Right kidney (tissue), 1 donor: ENCODE measurements around the gene TTC22.
A peak's percentile ranks its signal among the peaks of the same experiment; 100 is the strongest.

Experiments
- DNase-seq: peaks from one replicate; pipeline ENCODE4 v3.0.0-alpha.2; 2016

TTC22 gene

DNA sequence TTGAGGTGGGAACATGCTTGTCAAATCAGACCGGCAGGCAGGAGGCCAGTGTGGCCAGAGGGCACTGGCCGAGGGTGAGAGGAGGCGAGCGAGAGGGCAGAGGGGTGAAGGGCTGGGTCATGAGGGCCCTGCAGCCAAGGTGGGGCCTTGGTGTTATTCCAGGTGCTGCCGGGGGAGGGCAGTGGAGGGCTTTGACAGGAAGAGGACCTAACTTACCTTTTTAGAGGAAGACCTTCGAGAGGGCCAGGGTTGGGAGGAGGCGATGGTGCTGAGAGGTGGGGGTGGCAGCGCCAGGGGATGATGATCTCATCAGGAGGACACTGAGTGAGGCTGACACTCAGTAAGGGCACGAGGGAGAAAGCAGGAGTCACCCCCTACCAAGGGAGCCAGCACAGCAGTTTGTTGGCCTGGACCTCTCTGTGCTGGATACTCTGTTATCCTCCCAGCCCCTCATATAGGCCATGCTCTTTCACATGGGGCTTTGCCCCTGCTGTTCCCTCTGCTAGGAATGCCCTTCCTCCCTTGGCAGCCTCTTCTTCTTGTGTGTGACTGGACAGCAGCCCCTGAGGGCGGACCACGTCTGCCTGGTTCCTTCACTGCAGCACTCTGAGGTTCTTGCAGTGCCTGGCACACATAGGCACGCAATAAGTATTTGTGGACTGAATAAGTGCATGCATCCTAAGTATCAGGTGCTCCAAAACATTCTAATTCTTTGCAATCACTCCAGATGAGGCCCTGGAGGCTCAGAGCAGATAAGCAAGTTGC lies 7.5 kb upstream of the TTC22 start:
- DNase-seq: no peak

DNA sequence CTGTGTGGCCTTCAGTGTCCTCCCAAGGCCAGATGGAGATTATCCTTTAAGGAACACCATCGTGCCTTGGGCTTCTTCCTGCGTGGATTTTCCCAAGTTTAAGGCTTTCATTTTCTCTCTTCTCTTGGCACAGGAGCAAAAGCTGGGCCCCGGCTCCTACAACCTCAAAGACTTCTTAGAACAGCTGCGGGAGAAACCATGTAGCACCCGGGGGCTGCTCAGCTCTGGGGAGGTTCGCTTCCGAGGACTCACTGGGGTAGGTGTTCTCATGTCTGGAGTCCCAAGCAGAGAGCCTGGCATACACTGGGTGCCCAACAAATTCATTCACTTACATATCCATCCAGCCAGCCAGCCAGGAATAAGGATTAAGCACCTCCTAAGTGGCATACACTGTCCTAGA lies 6.6 kb upstream of the TTC22 start:
- DNase-seq: no peak

DNA sequence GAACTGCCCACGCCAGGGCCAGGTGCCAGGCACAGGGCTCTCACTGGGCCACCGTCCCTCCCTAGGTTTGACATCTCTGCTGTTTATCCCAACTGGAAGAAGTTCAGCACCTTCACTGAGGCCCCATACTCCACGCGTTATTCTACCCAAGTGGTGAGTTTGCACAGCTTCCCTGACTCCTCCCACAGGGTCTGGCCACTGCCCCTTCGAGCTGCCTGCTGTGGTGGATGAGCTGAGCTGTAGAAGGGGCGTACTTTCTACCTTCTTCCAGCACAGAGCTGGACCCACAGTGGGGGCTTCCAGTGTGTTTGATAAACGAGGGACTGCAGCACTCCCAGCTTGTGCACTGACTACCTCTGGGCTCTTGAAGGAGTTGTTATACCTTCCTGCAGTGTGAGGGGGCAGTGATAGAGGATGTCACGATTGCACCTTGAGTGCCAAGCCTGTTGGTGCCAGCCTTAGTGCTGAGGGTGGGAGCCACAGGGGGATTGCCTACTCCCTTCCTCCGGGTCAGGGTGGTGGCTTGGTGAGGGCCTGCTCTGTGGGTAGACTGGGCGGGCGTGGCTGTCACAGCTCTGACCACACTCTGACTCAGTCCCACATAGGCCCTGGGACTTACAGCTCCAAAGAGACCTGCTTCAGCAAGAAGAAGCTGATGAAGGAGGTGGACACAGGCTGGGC lies 5.9 kb upstream of the TTC22 start:
- no peak for DNase-seq

DNA sequence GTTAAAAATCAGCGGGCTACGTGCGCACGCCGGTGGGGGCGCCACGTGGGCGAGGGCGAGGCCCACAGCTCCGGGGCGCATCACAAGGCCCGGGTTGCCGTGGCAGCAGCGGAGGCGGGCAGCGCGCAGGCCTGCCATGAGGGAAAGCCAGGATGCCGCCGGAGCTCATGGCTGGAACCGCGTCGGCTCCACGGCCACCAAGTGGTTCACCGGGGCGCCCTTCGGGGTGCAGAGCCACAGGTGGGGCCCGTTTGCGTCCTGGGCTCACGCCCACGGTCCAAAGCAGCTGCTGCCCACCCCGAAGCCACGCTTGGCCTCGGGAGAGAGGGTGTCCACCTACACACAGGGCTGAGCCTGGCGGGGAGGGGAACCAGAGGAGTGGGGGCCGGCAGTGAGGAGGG lies 4.9 kb upstream of the TTC22 start:
- no peak for DNase-seq

DNA sequence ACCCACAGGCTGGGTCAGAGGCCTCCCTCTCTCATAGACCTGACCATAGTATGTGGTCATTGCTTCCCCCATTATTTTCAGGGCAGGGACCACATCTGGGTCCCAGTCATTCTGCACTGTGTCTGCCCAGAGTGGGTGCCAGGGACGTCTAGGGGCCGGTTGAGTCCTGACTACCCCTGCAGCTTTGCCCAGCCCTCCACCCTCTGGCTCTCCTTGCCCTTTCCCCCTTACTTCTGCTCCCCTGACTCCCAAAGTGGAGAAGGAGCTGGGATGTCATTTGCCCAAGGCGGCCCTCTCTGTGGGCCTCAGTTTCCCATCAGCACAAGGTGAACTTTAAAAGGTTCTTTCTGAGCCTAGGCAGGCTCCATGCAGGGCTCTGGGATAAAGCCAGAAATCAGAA lies 4.3 kb upstream of the TTC22 start:
- DNase-seq: no peak

DNA sequence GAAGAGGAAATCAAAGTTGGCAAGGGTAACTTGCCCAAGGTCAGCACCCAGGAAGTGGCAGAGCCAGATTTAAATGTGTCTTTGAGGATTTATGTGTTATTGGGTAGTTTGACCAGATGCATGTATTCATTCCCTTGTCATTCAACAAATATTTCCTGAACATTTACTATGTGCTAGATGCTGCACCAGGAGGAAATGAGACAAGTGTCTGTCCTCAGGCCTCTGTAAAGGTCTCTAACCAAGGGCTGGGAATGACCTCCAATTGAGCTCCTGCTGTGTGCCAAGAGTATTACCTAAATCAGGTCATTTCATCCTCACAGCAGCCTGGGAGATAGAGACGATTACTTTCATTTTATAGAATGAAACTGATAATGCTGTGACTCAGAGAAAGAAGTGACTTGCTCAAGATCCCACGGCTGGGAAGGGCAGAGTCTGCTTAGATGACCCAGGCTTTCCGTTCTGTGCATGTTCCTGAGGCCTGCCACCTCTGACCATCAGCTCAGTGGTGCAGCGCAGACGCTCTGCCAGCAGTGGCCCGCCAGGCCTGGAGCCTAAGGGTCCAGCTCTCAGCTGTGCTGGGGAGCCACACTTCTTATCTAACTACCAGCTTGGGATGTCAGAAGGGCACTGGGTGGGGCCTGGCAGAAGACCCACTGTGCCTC lies 3.5 kb upstream of the TTC22 start:
- no peak for DNase-seq

DNA sequence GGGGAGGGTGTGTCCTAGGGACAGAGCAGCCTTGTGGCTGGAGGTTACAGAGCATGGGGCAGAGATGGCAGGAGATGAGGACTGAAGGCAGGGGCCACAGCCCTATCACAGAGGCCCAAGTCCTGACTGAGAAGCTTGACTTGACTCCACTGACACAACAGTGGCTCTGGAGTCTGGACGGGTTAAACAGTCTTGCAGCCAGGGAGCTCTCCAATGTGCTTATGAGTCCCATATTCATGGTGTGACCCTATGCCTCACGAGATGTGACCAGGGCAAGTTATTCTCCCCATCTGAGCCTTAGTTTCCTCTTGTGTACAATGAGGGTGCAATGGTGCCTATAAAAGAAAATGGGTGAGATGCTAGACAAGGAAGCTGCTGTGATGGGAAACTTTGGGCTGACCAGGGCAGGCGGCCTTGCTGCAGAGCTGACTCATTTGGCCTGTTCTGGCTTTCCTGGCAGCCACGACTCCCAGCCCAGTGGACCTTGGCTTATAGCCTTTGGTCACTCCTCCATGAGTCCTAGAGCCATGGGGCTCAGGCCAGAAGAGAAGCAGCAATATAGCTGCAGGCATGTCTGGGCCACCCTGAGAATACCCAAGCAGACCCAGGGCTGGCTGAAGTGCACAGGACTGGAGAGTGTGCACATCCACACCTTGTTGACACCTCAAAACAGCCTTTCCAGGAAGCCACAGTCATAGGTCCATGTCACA lies 2.8 kb upstream of the TTC22 start:
- no peak for DNase-seq

DNA sequence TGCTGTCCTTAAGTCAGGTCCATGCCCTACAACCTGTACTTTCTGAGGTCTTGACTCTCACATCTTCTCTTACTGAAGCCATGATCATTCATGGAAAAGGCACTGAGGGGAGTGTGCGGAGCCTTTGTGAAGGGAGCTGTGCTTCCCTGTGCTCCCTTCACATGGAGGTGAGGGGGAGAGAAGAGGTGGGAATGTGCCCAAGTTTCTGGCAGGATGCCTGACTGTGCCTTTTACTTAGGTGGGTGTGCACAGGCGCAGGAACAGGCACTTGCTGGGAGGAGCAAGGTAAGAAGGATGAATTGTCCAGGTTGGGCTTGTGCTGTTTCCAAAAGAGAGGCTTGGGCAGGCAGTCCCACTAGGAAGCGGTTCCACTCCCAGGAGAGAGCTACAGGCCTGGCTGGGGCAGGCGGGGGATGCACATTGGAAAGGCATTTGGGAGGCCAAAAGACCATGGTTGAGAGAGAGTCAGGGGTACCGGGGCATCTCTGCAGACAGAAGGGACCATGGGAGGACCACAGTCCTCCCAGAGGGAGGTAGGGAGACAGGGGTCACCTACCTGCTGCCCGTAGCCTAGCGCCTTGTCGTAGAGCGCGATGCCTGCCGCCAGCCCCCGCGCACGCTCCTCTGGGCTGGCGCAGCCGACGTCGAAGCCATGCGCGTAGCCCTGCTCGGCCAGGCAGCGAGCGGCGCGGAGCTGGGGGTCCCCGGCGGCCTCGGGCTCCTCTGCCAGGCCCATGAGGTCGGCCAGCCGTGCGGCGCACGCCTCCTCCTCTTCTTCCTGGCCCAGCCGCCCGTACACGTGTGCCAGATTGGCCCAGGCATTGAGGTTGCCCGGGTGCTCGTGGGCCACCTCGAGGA lies 853 bp downstream of the TTC22 start:
- no peak for DNase-seq

DNA sequence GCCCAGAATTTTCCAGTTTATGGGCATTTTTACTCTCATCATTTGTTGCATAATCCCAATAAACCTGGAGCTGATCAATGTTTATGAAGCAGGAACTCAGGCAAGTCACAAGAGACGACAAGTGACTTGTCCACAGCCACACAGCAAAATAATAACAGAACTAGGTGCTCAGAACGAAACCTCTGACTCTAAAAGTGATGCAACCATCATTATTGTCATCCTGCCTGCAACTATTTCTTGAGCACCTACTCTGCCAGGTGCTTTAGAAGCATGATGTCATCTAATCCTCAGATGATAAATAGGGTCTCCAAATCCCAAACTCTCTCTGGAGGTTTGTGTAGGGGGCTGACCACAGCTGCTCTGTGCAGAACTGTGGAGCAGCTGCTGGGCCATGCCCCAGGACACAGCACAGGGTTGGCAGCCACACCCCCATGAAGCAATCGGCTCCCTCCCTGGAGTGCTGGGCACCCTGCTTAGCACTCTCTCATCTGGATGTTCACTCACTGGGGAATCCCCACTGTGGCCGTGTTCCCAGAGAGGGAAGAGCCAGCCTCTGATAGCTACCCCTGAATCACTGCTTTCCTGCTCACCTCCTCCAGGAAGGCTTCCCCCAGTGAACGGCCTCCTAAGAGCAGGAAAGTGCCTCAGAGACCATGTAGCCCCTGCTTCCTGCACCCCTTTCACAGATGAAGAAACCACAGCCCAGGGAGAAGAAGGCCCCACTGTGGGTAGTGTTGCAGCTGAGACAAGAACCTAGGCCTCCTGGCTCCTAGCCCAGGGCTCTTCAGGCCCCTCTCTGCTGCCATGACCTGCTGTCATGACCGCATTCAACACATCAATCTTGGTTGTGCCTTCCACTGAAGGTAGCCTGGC lies 2.1 kb downstream of the TTC22 start:
- no peak for DNase-seq

DNA sequence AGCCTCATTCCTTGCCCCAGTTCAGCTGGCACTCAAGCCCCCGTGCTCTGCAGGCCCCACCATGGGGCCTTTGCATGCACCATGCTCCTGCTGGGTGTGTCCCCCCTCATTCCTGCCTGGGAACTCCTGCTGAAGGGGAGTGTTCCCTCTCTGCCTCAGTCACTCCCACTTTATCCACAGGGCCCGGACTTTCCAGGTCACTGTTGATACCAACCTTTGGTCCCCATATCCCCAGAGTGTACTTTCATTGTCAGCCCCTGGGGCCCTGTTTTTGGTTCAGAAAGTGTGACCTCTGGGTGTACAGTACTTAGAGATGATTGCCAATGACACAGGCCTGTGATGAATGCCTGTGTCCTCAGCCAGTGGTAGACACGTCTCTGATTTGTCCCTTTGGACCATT lies 2.9 kb downstream of the TTC22 start:
- DNase-seq: no peak

DNA sequence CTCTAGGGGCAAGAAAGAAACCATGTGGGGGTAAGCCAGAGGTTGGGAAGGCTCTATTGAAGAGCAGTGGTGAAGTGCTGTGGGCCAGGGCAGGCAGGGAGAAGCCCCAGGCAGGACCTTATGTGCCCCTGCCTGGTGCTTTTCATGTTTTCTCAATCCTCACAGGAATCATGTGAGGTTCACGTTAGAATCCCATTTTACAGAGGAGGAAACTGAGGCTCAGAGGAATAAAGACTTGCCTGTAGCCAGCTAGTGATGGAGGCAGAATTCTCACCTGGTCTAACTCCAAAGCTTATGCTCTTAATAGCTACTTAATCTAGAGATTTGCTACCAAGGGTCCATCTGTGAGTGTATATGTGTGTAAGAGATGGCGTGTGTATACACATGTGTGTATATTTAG lies 4.2 kb downstream of the TTC22 start:
- DNase-seq: no peak

DNA sequence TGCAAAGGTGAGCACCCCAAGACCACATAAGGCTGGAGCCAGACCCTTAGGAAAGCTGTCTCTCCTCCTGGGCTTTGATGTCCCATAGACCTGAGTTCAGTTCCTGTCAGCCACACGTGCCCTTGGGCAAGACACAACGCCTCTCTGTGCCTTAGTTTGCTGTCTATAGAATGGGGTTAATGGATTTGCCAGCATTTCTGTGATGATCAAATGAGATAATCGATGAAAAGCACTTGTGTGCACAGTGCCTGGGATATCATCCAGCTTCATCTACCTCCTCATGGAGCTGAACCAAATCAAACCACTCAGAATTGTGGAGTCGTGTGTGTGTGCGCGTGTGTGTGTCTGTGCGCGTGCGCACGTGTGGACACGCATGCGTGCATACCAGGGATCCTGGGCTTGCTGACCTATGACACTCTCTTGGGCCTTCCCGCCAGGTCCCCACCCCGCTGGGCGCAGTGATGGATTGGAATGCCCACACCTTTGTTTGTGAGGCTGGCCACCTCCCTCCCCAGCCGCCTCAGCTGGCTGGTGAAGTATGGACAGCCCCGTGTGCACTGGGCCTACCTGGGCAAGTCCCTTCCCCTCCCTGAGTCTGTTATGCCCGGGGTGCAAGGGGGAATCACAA lies 5.2 kb downstream of the TTC22 start:
- DNase-seq: no peak

DNA sequence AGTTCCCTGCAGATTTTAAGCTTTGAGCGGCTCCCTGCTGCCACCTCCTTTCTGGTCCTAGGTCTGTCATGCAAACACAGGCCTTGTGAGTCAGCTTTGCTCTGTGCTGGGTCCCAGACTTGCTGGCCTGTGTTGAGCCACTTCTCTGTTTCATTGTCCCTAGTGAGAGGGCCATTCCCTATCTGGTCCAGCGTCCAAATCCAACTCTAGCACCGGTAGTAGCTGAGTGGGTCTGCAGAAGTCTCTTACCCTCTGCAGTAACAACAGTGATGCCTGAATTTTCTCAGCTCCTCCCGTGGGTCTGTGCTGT lies 5.8 kb downstream of the TTC22 start:
- no peak for DNase-seq

DNA sequence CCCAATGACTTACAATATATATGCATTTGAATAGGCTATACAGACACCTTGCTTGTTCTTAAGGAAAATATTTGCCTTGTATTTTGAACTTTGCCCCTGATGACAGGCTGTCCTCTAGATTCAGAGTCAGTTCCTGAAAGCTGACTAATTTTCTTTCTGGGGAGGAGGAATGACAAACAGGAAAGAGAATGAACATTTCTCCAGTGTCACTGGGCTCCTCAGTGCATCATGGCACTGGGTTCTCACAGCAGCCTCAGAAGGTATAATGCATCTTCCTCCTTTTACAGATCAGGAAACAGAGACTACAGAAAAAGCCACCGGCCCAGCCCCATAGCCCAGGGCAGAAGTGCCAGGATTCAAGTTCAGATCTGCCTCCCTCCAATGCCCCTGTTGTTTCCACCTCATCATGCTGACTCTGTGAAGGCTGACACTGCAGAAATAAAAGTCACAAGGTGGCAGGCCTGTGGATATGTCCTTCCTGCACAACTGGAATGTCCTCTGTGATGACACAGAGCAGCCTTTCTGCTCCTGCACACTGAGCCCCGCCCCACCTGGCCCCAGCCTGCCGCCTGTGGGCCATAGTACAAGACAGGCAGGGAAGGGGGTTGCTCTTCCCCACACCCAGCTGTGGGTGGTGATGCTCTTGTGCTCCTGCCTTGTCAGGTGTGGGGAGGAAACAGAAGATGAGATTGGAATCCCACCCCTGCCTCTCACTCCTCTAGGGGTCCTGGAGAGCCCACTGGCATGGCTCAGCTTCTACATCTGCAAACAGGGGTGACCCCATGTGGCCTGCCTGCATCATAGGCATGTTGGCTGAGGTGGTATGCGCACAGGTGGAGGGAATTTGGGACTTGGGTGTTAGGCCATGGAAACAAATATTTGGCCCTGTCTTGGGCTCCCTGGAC lies 6.4 kb downstream of the TTC22 start:
- DNase-seq: no peak

DNA sequence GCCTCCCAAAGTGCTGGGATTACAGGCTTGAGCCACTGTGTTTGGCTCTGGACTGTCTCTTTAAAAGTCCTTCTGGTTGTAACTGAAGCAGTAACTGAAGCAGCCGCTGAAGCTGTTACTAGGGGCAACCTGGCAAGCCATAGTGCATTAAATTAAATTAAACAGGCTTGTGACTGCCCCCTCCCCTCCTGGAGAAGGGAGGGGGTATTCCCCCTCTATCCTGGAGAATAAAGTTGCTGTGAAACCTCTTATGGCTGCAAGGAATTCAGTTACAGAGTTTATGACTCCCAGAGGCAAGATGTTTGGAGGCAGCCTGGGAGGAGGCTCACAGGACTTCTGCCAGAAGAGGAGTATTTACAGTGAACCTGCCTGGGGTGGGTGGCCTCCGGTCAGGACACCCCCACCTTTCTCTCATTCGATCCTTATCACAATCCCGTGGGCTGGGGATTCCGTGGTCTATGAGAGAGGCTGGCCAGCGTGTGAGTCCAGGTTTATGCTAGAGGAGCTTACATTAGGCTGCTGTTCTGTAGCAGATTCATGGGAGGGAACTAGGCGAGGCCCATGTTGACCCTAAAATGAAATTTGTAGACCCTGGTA lies 8.3 kb downstream of the TTC22 start:
- peak; percentile 65 for DNase-seq

DNA sequence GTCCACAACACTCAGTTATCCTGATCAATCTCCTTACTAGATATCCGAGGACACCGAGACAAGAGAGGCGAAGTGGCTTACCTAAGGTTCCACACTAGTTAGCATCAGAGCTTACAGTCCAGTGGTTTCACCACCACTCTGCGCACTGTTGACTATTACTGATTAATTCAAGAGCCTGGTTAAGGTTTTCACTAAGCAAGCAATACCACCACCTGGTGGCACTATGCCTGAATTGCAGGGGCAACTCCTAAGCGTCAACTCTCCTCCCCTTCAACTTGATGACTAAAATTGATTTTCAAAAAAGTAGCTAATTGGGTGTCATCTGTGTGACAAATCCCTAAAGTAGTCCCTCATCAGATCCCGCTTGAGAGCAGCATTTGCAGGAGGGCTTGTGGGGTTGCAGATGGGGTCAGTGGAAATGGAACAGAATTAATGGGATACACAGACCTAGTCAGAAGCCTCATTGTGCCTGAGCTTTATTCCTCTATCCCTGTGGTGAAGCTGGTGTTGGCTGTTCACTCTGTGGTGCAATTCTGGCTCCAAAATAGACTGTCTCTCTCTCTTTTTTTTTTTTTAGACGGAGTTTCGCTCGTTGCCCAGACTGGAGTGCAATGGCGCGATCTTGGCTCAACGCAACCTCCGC lies 9.1 kb downstream of the TTC22 start:
- DNase-seq: no peak

DNA sequence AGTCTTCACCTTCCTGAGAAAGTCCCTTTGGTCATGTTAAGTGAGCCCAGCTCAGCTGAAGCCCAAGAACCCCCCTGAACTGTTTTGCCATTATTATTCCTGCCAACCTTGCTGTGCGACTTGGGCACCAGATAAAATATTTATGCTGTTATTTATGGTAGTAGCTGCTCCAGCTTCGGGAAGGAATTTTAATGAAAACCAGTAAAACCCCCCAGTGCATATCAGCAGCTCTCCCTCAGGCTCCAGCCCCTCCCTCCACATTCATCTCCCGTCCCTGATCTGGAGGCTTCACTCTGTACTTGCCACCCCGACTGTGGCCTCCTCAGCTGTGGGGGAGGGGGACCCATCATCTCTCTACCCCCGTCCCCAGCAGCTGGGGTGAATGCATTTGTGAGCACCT lies 12.7 kb downstream of the TTC22 start:
- DNase-seq: no peak

DNA sequence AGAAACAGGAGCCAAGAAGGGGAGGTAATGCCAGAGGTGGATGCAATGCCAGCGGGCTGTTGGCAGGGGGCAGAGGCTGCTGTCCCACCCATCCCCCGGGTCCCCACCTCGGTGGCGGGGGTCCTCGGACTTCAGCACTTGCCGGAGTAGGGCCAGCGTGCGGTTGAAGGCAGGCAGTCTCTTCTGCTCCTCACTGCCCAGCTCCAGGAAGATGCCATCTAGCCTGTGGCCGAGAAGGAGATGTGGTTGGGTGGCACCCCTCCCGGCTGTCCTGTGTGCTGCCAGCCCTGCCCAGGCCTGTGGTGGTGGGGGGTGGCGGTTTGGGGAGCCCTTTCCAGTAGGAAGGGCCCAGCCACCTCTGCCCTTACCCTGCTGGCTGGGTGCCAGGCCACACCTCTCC lies 13.5 kb downstream of the TTC22 start:
- no peak for DNase-seq

DNA sequence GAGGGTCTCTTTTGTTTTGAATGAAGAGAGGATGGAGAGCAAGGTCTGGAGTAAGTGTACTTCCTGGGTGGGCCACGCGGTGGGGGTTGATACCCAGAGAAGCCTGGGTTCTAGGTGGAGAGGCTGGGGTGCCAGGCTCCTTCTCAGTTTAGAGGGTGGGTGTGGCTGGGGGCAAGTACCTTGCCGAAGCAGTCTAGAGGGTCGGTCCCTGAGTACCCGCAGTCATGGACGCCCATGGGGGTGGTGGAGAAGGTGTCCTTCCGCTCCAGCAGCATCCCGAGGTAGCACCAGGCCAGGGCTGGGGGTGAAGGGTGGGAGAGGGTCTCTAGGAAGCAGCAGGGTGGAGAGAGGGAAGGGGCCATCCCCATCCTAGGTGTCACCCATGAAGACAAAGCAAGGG lies 14.3 kb downstream of the TTC22 start:
- DNase-seq: no peak
